ENCODE data around the gene RING1. TPM values are rescaled to one million over a fixed set of nuclear protein-coding genes. Genes with fewer than 3 reads are reported as not detected.
A peak's percentile ranks its signal among the peaks of the same experiment; 100 is the strongest.

The RING1 gene
- polyA plus RNA-seq, 1 of the 3 experiments (the other 2 are of a cell fraction), result 61.3 TPM

GRCh38 chr6:33201147-33201545, 7.2 kb upstream of the RING1 start:
- peak; percentile 53 for DNase-seq
- Histone ChIP-seq H3K4me1 (ENCODE audit: control insufficient read depth in 1 of 2, insufficient read depth in 2 of 2, low read depth in 1 of 2, low read length in 1 of 2) (peaks cover 22 to 43% of the 10 kb centered on the region in 2 experiments; a peak in 3 of 4 replicates), H3K4me3 (ENCODE audit: low read depth in 2 of 2, low read length in 1 of 2) (peak overlapping the region; percentile 82 to 97), H3K4me2 (peak overlapping the region; percentile 97), H3K79me2 (ENCODE audit: insufficient read depth) (peaks cover 64% of the 10 kb centered on the region), H4K20me1 (ENCODE audit: insufficient read depth) (peaks cover 26% of the 10 kb centered on the region), H3K36me3 (replicated peaks in 1 of 2; ENCODE audit: control insufficient read depth in 1 of 2, insufficient read depth in 2 of 2, low read length in 1 of 2) (peaks cover 26 to 37% of the 10 kb centered on the region in 2 experiments), H3K9ac (peak overlapping the region; percentile 96), H3K9me3 (no peaks in the 10 kb centered on the region), H3K27me3 (ENCODE audit: insufficient read depth) (no peaks in the 10 kb centered on the region), H3K9me2 (no peaks in the 10 kb centered on the region), H3K27ac (ENCODE audit: low read depth in 2 of 2, low read length in 1 of 2) (peak overlapping the region; percentile 93 to 97), H3F3A (replicated peaks; ENCODE audit: insufficient read depth) (peaks cover 18% of the 10 kb centered on the region), H2AFZ (ENCODE audit: low read depth) (peak overlapping the region; percentile 71; the same call in 1 of the 2 replicates)
- POLR2A ChIA-PET, result no interaction called here
- no peak for TF ChIP-seq RFX5 (IDR thresholded peaks at IDR 0.05; ENCODE audit: low read length)
- TF ChIP-seq RAD21 (IDR thresholded peaks at IDR 0.05; ENCODE audit: low read length), result no peak
- no peak for TF ChIP-seq SIN3A (IDR thresholded peaks at IDR 0.05; ENCODE audit: borderline replicate concordance, low read depth, low read length)
- TF ChIP-seq YY1 (IDR thresholded peaks at IDR 0.05; ENCODE audit: low read depth), result no peak
- WGBS (ENCODE audit: low lambda C conversion rate), result 4% methylated on average over 8 of the region's 14 CpGs
- CTCF ChIA-PET, result interaction anchor here (0.6 kb wide), 1 partner anchor 265 kb away, joined by 3 read pairs; no protein-coding TSS in a partner anchor

DNA sequence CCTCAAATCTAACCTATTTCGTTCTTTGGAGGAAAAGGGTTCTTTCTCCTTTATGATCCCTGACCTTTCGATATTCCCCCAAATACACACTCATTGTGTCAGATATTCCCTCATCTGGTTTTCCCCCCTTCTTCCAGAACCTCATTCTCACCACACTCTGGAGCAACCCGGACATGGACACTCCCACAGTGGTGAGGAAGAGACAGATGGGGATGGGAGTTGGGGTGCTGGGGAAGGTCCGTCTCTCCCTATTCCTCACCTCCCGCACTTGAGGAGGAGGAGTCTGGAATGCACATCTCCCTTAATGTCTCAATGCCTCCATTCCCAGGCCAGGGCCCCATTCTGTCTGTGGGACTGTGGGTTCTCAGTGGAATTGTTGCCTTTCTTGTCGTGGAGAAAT, 6.4 kb upstream of the RING1 start:
- Histone ChIP-seq H3K9me3 (no peaks in the 10 kb centered on the region), H3K4me2 (peak overlapping the region; percentile 97), H3K36me3 (replicated peaks in 1 of 2; ENCODE audit: control insufficient read depth in 1 of 2, insufficient read depth in 2 of 2, low read length in 1 of 2) (peaks cover 21 to 30% of the 10 kb centered on the region in 2 experiments), H2AFZ (ENCODE audit: low read depth) (no peak overlapping the region), H3K79me2 (ENCODE audit: insufficient read depth) (peaks cover 64% of the 10 kb centered on the region), H3K4me1 (ENCODE audit: control insufficient read depth in 1 of 2, insufficient read depth in 2 of 2, low read depth in 1 of 2, low read length in 1 of 2) (peaks cover 28 to 45% of the 10 kb centered on the region in 2 experiments; a peak in 3 of 4 replicates), H3K9ac (peak overlapping the region; percentile 96), H3K9me2 (no peaks in the 10 kb centered on the region), H4K20me1 (ENCODE audit: insufficient read depth) (peaks cover 25% of the 10 kb centered on the region), H3F3A (replicated peaks; ENCODE audit: insufficient read depth) (peaks cover 22% of the 10 kb centered on the region), H3K27ac (ENCODE audit: low read depth in 2 of 2, low read length in 1 of 2) (no peak overlapping the region), H3K27me3 (ENCODE audit: insufficient read depth) (no peaks in the 10 kb centered on the region), H3K4me3 (ENCODE audit: low read depth in 2 of 2, low read length in 1 of 2) (peak overlapping the region; percentile 82 to 97; a peak in 3 of 4 replicates)
- WGBS (ENCODE audit: low lambda C conversion rate), result 84% methylated on average over 6 of the region's 6 CpGs
- no peak for TF ChIP-seq EZH2phosphoT487 (IDR thresholded peaks at IDR 0.05; ENCODE audit: borderline replicate concordance, low read depth)
- ChIA-PET POLR2A (no interaction called here), CTCF (no interaction called here)
- DNase-seq, result no peak

GRCh38 chr6:33202799-33203198, 5.5 kb upstream of the RING1 start:
- Histone ChIP-seq H3F3A (replicated peaks; ENCODE audit: insufficient read depth) (peaks cover 18% of the 10 kb centered on the region), H3K27me3 (ENCODE audit: insufficient read depth) (no peaks in the 10 kb centered on the region), H3K9ac (no peak overlapping the region), H3K79me2 (ENCODE audit: insufficient read depth) (peaks cover 64% of the 10 kb centered on the region), H3K4me2 (peak overlapping the region; percentile 97; the same call in 1 of the 2 replicates), H2AFZ (ENCODE audit: low read depth) (no peak overlapping the region), H3K4me1 (ENCODE audit: control insufficient read depth in 1 of 2, insufficient read depth in 2 of 2, low read depth in 1 of 2, low read length in 1 of 2) (peaks cover 28 to 51% of the 10 kb centered on the region in 2 experiments; a peak in 3 of 4 replicates), H3K36me3 (replicated peaks in 1 of 2; ENCODE audit: control insufficient read depth in 1 of 2, insufficient read depth in 2 of 2, low read length in 1 of 2) (peaks cover 17 to 22% of the 10 kb centered on the region in 2 experiments), H3K4me3 (ENCODE audit: low read depth in 2 of 2, low read length in 1 of 2) (no peak overlapping the region), H4K20me1 (ENCODE audit: insufficient read depth) (peaks cover 19% of the 10 kb centered on the region; the same call in 1 of the 2 replicates), H3K27ac (ENCODE audit: low read depth in 2 of 2, low read length in 1 of 2) (no peak overlapping the region), H3K9me3 (no peaks in the 10 kb centered on the region), H3K9me2 (no peaks in the 10 kb centered on the region)
- 38% methylated on average over 3 of the region's 6 CpGs for WGBS (ENCODE audit: low lambda C conversion rate)
- no peak for DNase-seq
- ChIA-PET POLR2A (no interaction called here), CTCF (interaction anchor here (0.5 kb wide), 1 partner anchor 41 kb away, joined by 3 read pairs; no protein-coding TSS in a partner anchor)
- TF ChIP-seq TCF12 (IDR thresholded peaks at IDR 0.05) (no peak), GABPA (IDR thresholded peaks at IDR 0.05; ENCODE audit: low read depth) (no peak), RXRA (IDR thresholded peaks at IDR 0.05; ENCODE audit: borderline replicate concordance, low read depth) (no peak), MAX (IDR thresholded peaks at IDR 0.05; ENCODE audit: low read depth) (no peak), NFIC (IDR thresholded peaks at IDR 0.05; ENCODE audit: borderline replicate concordance) (no peak)
- TF ChIP-seq, protein P1, sequence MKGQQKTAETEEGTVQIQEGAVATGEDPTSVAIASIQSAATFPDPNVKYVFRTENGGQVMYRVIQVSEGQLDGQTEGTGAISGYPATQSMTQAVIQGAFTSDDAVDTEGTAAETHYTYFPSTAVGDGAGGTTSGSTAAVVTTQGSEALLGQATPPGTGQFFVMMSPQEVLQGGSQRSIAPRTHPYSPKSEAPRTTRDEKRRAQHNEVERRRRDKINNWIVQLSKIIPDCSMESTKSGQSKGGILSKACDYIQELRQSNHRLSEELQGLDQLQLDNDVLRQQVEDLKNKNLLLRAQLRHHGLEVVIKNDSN (IDR thresholded peaks at IDR 0.05; ENCODE audit: borderline replicate concordance, low read depth), result no peak

Measured in SK-N-SH (cell line).